HT-29 (cell line): Measurements from ENCODE around the gene MRPS15. TPM values are rescaled to one million over a fixed set of nuclear protein-coding genes. Genes with fewer than 3 reads are reported as not detected.
"Not testable (repeated sequence)": the region's sequence is repeated elsewhere in the genome, so short reads cannot be mapped to it uniquely, and the experiment has no call there.

ENCODE experiments used
- DNase-seq: peaks from one replicate; pipeline ENCODE4 v3.0.0-alpha.2; 2015; ENCODE audit warnings: low spot score
- total RNA-seq: library from RNA; depleted of rRNA; stranded (reverse); fragments of >200 nt; shearing (Covaris generic); gene quantifications from 2 replicates; pipeline ENCODE4 v1.2.3, GENCODE V29; 2014; rRNA removed

Gene MRPS15
- total RNA-seq: 184 and 209 TPM in 2 replicates

- peak; percentile 97 for DNase-seq
Measured at GRCh38 chr1:36463803-36464604, at the start of gene MRPS15. TSS of gene MRPS15 (minus strand) at chr1:36464384. CDS start at chr1:36464275, 109 bp downstream.

- DNase-seq: no peak
Measured at GRCh38 chr1:36512842-36513241, 48.7 kb upstream of the MRPS15 start.

GRCh38 chr1:36511804-36512798, 47.9 kb upstream of the MRPS15 start:
- no peak for DNase-seq

- DNase-seq: not testable (repeated sequence)
Measured at GRCh38 chr1:36511220-36511619, 47.0 kb upstream of the MRPS15 start.

- DNase-seq: no peak
Measured at GRCh38 chr1:36510418-36510817, 46.2 kb upstream of the MRPS15 start.

GRCh38 chr1:36508257-36508656, 44.1 kb upstream of the MRPS15 start:
- DNase-seq: no peak

GRCh38 chr1:36506276-36506920, 42.2 kb upstream of the MRPS15 start:
- DNase-seq: no peak

GRCh38 chr1:36503733-36504132, 39.5 kb upstream of the MRPS15 start:
- DNase-seq: no peak

GRCh38 chr1:36503159-36503558, 39.0 kb upstream of the MRPS15 start:
- DNase-seq: no peak

GRCh38 chr1:36502616-36503015, 38.4 kb upstream of the MRPS15 start:
- no peak for DNase-seq

- not testable (repeated sequence) for DNase-seq
Measured at GRCh38 chr1:36501911-36502310, 37.7 kb upstream of the MRPS15 start.

- no peak for DNase-seq
Measured at GRCh38 chr1:36497207-36497606, 33.0 kb upstream of the MRPS15 start.

GRCh38 chr1:36494971-36495370, 30.8 kb upstream of the MRPS15 start:
- DNase-seq: no peak

- DNase-seq: no peak
Measured at GRCh38 chr1:36493524-36493923, 29.3 kb upstream of the MRPS15 start.

GRCh38 chr1:36492491-36492890, 28.3 kb upstream of the MRPS15 start:
- no peak for DNase-seq

- not testable (repeated sequence) for DNase-seq
Measured at GRCh38 chr1:36489258-36490051, 25.3 kb upstream of the MRPS15 start.

- DNase-seq: no peak
Measured at GRCh38 chr1:36487906-36488305, 23.7 kb upstream of the MRPS15 start.

GRCh38 chr1:36487336-36487725, 23.1 kb upstream of the MRPS15 start:
- DNase-seq: not testable (repeated sequence)

- DNase-seq: peak; percentile 69
Measured at GRCh38 chr1:36486439-36487335, 22.5 kb upstream of the MRPS15 start.

- DNase-seq: no peak
Measured at GRCh38 chr1:36486093-36486438, 21.9 kb upstream of the MRPS15 start.
